GM18873 (cell line): Measurements from ENCODE around the gene EAF1.
"Not testable (repeated sequence)": the region's sequence is repeated elsewhere in the genome, so short reads cannot be mapped to it uniquely, and the experiment has no call there.

Experiments
- ATAC-seq: cut with Tn5 transposase; IDR thresholded peaks from one replicate; pipeline ENCODE4 v1.9.1; 2021; ENCODE audit warnings: mild to moderate bottlenecking, moderate library complexity, moderate number of reproducible peaks; ENCODE audit not compliant: unreplicated experiment, low FRiP score

The EAF1 gene

DNA sequence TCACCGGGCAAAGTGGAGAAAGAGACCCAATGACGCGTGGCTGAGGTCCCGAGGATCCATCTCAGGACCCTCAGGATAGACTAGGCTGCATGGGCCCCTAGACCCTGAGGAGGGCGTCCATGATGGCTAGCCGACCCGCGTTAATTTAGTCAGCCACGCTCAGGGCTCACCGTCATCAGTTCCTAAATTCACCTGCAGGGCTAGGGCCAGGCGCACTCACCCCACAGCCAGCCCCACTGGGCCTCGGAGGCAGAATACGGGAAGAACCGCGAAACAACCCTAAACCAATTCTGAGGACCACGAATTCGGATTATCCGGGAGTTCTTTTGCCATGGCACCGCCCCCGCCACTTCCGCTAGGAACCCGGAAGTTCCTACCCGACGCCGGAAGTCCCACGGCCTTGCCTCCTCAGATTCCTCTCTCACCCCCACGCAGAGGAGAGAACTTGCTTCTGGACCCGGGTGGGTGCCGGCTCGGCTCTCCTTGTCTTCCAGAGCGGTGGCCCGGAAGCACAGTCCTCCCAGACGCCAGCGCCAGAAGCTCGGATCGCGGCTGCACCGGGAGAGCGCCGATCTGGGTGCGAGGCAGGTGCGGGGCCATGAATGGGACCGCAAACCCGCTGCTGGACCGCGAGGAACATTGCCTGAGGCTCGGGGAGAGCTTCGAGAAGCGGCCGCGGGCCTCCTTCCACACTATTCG is at the start of gene EAF1, which contains the start of gene METTL6:
TSS of gene EAF1 (plus strand) at position 417 of the 699 bp plus-strand sequence. CDS start at position 599, 182 bp downstream.
TSS of gene METTL6 (minus strand) at position 363 of the 699 bp plus-strand sequence. CDS start 1,033 bp downstream, outside the sequence.
- ATAC-seq: no peak

DNA sequence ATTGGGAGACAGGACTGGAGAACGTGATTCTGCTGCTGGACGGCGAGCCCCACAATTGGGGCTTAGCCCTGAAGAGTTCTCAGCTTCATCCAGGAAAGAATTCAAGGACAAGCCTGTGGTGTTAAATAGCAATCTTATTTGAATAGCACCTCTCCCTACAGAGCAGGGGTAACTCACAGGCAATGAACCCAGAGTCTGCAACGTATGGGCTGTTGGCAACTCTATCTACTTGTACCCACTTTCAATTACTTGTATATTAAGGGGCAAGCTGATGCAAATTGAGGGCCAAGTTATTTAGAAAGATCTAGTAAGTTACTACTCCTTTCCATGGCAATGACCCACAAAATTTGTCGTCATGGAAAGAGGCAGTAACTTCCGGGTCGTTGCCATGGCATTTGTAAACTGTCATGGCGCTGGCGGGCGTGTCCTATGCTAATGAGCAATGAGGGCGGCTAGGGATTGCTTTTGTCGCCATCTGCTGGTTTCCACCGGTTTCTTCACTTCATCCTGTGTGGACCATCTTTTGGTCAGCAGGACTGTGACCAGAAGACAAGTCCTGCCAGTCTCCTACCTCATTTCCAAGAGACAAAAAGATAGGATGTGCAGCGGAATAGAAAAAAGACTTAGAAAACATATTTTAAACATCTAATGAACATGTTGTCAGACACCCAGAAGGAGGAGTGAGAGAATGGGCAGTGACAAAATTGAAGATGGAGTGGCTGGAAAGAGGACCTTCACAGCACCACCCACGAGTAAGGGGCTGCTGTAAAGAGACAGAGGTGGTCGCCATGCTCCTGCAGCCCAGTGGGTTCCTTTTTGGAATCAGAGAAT is 49.2 kb upstream of the EAF1 start:
- ATAC-seq: peak; percentile 83

DNA sequence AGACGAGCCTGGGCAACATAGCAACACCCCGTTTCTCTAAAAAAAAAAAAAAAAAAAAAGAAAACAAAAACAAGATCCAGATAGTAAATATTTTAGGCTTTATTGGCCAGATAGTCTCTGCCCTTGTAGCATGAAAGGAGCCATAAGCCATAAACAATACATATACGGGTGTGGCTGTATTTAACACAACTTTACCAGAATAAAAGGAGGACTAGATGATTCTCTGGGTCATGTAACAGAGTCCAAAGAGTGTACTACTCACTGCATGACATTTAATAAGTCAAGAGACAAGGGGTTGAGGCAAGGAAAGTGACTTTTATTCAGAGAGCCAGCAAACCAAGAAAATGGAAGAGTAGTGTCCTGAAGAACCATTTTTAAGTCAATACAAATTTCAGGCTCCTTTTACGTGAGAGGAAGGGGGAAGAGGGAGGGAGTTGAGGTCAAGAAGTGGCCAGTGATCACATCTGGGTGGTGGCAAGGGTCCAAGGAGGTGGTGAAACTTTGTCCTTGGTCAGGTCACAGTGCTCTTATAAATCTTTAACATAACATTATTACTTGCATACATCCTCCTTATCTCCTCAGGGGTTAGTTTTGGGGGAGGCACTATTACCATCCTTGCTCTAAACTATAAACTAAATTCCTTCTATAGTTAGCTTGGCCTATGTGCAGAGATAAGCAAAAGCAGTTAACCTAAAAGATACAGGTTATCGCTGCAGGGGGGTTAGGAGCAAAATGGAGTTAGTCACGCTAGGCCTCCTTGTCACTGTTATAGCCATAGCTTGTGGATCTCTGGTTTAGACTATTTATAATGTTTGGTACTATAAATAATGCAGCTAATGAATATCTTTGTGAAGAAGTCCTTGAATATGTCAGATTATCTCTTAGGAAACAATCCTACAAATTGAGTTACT is 46.2 kb upstream of the EAF1 start:
- ATAC-seq: no peak

DNA sequence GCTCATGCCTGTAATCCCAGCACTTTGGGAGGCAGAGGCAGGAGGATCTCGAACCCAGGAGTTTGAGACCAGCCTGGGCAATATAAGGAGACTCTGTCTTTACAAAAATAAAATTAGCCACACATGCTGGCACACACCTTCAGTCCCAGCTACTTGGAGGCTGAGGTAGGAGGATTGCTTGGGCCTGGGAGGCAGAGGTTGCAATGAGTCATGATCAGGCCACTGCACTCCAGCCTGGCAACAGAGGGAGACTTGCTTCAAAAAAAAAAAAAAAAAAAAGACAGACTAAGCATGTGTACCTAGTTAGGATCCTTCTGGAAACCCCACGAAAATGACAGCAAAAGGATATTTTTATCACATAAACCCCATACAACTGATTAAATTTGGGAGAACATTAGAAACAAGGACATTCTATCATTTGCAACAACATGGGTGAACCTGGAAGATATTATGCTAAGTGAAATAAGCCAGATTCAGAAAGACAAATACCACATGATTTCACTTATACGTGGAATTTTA is 44.9 kb upstream of the EAF1 start:
- ATAC-seq: no peak

DNA sequence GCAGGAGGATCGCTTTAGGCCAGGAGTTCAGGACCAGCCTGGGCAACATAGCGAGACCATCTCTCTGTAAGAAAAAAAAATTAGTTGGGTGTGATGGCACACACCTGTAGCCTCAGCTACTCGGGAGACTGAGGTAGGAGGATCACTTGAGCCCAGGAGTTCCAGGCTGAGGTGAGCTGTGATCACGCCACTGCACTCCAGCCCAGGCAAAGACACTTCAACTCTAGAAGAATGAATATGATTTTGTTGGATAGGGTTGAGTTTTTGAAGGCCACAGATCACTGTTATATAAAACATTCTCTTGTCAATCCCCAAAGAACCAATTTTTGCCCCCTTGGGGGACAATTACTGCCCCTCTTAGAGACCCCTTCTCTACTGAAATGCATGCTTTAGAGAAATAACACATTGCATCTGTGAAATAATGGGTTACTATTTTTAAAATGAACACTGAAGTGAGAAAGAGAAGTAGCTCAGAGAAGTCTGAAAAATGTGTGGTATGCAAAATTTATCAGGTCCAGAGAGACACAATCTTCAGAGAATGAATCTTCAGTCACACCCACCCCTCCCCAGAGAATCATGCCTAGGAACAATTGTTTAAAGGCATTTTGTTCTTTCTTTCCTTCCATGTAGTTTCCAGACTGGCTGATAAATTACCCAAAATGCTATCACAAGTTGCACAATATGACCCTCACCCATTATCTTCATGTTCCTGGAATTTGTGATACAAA is 42.7 kb upstream of the EAF1 start:
- ATAC-seq: peak; percentile 79

DNA sequence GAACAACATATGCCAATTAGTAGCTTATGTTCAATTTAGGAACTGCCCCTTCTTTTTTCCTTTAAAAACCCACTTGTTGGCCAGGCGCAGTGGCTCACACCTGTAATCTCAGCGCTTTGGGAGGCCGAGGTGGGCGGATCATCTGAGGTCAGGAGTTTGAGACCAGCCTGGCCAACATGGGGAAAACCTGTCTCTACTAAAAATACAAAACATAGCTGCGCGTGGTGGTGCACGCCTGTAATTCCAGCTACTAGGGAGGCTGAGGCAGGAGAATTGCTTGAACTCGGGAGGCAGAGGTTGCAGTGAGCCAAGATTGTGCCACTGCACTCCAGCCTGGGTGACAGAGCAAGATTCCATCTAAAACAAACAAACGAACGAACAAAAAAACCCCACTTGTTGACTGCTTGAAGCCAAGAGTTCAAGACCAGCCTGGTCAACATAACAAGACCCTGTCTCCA is 42.1 kb upstream of the EAF1 start:
- not testable (repeated sequence) for ATAC-seq

DNA sequence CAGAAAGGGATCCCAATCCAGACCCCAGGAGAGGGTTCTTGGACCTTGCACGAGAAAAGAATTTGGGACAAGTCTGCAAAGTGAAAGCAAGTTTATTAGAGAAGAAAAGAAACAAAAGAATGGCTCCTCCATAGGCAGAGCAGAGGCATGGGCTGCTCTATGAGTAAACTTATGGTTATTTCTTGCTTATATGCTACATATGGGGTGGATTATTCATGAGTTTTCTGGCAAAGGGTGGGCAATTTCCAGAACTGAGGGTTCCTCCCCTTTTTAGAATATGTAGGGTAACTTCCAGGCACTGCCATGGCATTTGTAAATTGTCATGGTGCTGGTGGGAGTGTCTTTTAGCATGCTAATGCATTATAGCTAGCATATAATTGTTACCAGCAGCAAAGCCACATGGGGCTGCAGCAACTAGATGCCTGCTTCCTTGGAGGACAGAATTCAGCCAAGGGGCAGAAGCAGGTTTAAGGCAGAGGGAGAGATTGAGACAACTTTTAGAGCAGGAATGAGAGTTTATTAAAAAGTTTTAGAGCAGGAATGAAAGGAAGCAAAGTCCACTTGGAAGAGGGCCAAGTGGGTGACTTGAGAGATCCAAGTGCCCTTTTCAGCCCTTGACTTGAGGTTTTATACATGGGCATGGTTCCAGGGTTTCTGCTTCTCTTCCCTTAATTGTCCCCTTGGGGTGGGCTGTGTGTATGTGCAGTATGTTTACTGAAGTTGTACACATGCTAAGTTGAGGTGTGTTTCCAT is 41.3 kb upstream of the EAF1 start:
- ATAC-seq: no peak

DNA sequence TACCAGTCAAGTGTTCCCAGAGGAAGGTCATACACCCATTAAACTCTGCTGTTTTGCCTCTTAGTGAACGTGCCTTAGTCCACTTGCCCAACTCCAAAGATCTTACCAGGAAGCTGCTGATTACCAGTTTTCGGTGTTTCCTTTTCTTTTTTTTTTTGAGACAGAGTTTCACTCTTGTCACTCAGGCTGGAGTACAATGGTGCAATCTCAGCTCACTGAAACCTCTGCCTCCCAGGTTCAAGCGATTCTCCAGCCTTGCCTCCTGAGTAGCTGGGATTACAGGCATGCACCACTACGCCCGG is 40.8 kb upstream of the EAF1 start:
- ATAC-seq: not testable (repeated sequence)

DNA sequence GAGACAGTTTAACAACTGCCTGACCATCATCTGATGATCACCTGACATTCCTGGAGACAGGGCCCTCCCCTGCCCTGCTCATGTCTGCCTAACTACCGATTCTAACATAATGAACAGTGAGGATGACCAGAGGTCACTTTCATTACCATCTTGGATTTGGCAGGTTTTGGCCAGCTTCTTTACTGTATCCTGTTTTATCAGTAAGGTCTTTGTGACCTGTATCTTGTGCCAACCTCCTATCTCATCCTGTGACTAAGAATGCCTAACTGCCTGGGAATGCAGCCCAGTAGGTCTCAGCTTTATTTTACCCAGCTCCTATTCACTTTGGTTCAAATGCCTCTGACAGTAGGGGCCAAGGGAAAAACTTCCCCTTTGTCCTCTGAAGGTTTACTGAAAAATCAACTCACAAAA is 40.2 kb upstream of the EAF1 start:
- ATAC-seq: no peak

DNA sequence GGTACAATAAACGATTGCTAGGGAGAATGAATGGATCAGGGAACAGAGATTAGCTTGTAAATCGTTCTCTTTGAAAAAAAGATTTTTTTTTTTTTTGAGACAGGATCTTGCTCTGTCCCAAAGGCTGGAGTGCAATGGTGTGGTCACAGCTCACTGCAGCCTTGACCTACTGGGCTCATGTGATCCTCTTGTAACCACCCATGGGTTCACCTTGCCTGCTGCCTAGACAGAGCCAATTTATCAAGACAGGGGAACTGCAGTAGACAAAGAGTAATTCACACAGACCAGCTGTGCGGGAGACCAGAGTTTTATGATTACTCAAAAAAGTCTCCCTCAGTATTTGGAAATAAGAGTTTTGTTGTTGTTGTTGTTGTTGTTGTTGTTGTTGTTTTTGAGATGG is 39.7 kb upstream of the EAF1 start:
- no peak for ATAC-seq

DNA sequence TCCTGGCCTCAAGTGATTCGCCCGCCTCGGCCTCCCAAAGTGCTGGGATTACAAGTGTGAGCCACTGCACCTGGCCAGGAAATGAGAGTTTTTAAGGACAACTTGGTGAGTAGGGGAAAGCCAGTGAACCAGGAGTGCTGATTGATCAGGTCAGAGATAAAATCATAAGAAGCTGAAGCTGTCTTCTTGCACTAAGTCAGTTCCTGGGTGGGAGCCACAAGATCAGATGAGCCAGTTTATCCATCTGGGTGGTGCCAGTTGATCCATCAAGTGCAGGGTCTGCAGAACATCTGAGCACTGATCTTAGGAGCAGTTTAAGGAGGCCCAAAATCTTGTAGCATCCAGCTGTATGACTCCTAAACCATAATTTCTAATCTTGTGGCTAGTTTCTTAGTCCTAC is 39.1 kb upstream of the EAF1 start:
- ATAC-seq: not testable (repeated sequence)

DNA sequence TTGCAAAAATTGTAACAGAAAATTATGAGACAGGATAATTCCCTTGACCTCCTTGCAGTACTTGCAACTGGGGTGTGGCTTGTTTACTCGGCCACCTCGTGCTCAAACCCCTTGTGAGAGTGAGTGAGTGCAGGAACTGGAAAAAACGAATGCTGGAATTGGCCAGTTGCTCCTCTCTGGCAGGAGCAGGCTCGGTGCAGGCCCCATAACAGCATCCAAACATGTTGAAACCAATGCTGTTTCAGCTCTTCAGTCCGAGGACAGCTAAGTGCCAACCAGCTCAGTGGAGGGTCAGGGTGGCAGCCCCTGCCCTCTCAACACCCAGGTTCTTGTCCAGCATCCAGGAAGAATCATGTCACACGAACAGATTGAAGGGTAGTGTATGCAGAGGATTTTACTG is 36.9 kb upstream of the EAF1 start:
- ATAC-seq: no peak

DNA sequence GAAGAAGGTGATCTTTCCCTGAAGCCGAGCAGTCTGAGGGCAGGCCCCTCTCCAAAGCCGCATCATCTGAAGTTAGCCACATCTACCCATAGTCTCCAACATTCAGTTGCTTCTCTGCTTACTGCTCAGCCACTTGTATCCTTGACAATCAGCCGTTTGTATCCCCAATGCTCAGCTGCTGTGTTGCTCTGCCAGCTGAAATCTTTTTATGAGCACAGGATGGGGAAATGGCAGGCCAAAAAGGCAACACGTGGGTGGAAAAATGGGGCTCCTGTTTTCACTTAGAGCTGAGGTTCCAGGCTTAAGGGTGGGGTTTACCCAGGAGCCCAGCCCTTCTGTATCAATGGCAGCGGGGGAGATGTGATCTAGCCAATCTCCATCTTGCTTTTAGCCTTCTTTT is 36.4 kb upstream of the EAF1 start:
- no peak for ATAC-seq

DNA sequence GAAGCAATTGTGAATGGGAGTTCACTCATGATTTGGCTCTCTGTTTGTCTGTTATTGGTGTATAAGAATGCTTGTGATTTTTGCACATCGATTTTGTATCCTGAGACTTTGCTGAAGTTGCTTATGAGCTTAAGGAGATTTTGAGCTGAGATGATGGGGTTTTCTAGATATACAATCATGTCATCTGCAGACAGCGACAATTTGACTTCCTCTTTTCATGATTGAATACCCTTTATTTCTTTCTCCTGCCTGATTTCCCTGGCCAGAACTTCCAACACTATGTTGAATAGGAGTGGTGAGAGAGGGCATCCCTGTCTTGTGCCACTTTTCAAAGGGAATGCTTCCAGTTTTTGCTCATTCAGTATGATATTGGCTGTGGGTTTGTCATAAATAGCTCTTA is 34.1 kb upstream of the EAF1 start:
- ATAC-seq: not testable (repeated sequence)

DNA sequence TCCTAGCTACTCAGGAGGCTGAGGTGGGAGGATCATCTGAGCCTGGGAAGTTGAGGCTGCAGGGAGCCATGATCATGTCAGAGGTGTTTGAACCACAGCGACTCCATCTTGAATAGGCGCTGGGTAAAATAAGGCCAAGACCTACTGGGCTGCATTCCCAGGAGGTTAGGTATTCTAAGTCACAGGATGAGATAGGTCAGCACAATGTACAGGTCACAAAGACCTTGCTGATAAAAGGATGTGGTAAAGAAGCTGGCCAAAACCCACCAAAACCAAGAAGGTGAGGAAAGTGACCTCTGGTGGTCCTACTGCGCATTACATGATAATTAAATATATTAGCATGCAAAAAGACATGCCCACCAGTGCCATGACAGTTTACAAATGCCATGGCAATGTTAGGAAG is 28.7 kb upstream of the EAF1 start:
- ATAC-seq: not testable (repeated sequence)

DNA sequence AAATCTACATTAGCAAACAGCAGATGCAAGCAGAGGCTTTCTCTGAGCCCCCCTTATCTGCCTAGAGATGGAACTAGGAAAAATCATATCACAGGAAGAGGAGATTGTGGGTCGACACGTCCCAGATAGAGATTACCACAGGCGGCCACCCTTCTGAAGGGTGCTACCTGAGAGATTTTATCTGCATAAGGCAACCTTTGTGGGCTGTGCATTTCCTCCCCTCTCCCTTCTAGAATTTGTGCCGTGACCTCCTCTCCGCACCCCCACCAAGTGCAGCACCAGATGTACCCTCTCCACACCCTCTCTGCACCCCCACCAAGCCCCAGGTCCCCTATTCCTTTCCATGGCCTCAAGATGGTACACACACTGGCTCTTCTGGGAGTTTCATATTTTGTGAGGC is 27.4 kb upstream of the EAF1 start:
- ATAC-seq: no peak

DNA sequence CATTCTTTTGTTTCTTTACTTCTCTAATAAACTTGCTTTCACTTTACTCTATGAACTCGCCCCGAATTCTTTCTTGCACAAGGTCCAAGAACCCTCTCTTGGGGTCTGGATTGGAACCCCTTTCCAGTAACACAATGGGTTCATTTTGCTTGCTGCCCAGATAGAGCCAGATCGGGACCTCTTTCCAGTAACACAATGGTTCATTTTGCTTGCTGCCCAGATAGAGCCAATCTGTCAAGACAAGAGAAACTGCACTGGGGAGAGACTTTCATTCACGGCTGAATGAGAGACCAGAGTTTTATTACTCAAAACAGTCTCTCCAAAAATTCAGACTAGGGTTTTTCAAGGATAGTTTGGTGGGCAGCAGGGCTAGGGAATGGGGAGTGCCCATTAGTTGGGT is 25.5 kb upstream of the EAF1 start:
- no peak for ATAC-seq

DNA sequence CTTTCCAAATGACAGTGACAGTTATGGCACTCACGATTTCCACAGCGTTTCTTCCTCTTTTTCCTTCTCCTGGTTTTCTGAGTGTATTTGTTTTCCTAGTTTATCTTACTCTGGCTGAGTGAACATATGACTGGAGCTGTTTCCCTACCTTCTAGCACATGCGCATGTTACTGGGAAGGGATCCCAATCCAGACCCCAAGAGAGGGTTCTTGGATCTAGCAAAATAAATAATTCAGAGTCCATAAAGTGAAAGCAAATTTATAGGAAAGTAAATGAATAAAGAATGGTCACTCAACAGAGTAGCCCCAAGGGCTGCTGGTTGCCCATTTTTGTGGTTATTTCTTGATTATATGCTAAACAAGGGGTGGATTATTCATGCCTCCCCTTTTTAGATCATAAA is 23.9 kb upstream of the EAF1 start:
- ATAC-seq: no peak

DNA sequence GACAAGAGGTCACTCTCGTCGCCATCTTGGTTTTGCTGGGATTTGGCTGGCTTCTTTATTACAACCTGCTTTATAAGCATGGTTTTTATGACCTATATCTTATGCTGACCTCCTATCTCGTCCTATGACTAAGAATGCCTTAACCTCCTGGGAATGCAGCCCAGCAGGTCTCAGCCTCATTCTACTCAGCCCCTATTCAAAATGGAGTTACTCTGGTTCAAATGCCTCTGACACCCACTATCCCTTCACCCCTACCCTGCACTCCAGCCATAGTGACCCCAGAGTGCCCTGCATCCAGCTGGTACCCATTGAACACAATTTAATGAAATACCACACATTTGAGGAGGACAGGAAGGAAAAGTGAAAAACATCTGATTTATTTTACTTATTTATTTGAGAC is 23.4 kb upstream of the EAF1 start:
- no peak for ATAC-seq
